GM06990 (cell line): ENCODE results near the gene PCNA.

ENCODE experiments used
- DNase-seq: peaks from one replicate; pipeline ENCODE4 v3.0.0-alpha.2; 2011; ENCODE audit not compliant: insufficient read length; ENCODE audit errors: extremely low read depth
- H3K27me3 ChIP-seq: replicated peaks from 2 replicates; pipeline ENCODE4 v1.6.0; 2011; ENCODE audit warnings: low read length; ENCODE audit not compliant: control insufficient read depth, insufficient read depth
- H3K36me3 ChIP-seq: 2 replicates; pipeline ENCODE4 v1.5.1; 2011; ENCODE audit warnings: low read length; ENCODE audit not compliant: control insufficient read depth, insufficient read depth
- H3K4me3 ChIP-seq: replicated peaks from 2 replicates; pipeline ENCODE4 v1.5.1; 2011; ENCODE audit warnings: low read depth, mild to moderate bottlenecking, control low read depth, low read length
- CTCF ChIP-seq: IDR thresholded peaks from 2 replicates; pipeline ENCODE4 v1.5.1; 2011; ENCODE audit warnings: low read length, control low read depth, mild to moderate bottlenecking, inconsistent platforms; ENCODE audit not compliant: insufficient read depth, poor library complexity, severe bottlenecking

PCNA gene

GRCh38 chr20:5146099-5146668, 26.4 kb upstream of the PCNA start:
- H3K27me3 ChIP-seq = no peaks in the 10 kb centered on the region
- no peak for DNase-seq
- TF ChIP-seq CTCF = no peak
- H3K36me3 ChIP-seq = no peaks in the 10 kb centered on the region
- no peak overlapping the region for H3K4me3 ChIP-seq

- no peak for TF ChIP-seq CTCF
- no peaks in the 10 kb centered on the region for H3K27me3 ChIP-seq
- no peaks in the 10 kb centered on the region for H3K36me3 ChIP-seq
- DNase-seq = no peak
- no peak overlapping the region for H3K4me3 ChIP-seq
These were observed 25.8 kb upstream of the PCNA start for GRCh38 chr20:5145365-5146098.

- Histone ChIP-seq H3K27me3 (no peaks in the 10 kb centered on the region), H3K4me3 (no peak overlapping the region), H3K36me3 (no peaks in the 10 kb centered on the region)
- DNase-seq = no peak
- no peak for TF ChIP-seq CTCF
These were observed 24.1 kb upstream of the PCNA start for GRCh38 chr20:5143851-5144250.

- Histone ChIP-seq H3K4me3 (no peak overlapping the region), H3K36me3 (no peaks in the 10 kb centered on the region), H3K27me3 (no peaks in the 10 kb centered on the region)
- no peak for TF ChIP-seq CTCF
- DNase-seq = no peak
These were observed 21.9 kb upstream of the PCNA start for GRCh38 chr20:5141615-5142014.

- DNase-seq = no peak
- Histone ChIP-seq H3K27me3 (no peaks in the 10 kb centered on the region), H3K4me3 (no peak overlapping the region), H3K36me3 (no peaks in the 10 kb centered on the region)
- TF ChIP-seq CTCF = no peak
These were observed 20.4 kb upstream of the PCNA start for GRCh38 chr20:5140195-5140594.
